Activated CD8-positive, alpha-beta memory T cell treated with anti-CD3 and anti-CD28 coated beads for 4 hours (primary cell): ENCODE results near the gene TMEM156.
"Not testable (repeated sequence)": the region's sequence is repeated elsewhere in the genome, so short reads cannot be mapped to it uniquely, and the experiment has no call there.

Experiments used
- DNase-seq, 2 donors: peaks; one replicate each; pipeline ENCODE4 v3.0.0-alpha.2; 2020; ENCODE audit warnings: low read depth in 2 of 2

Gene TMEM156

GRCh38 chr4:39043861-39044363 is 11.7 kb upstream of the TMEM156 start:
- no peak for DNase-seq

GRCh38 chr4:39043058-39043860 is 11.1 kb upstream of the TMEM156 start:
- no peak for DNase-seq

GRCh38 chr4:39042366-39042765 is 10.2 kb upstream of the TMEM156 start:
- DNase-seq = no peak

GRCh38 chr4:39039108-39039507 is 6.9 kb upstream of the TMEM156 start:
- no peak for DNase-seq

GRCh38 chr4:39037941-39038340 is 5.7 kb upstream of the TMEM156 start:
- no peak for DNase-seq

- DNase-seq = no peak
Measured at GRCh38 chr4:39037491-39037825, 5.2 kb upstream of the TMEM156 start.

- no peak for DNase-seq
Measured at GRCh38 chr4:39036172-39036571, 4.0 kb upstream of the TMEM156 start.

GRCh38 chr4:39031590-39032020 is 604 bp downstream of the TMEM156 start:
- DNase-seq = not testable (repeated sequence)

GRCh38 chr4:39030725-39031124 is 1.5 kb downstream of the TMEM156 start:
- no peak for DNase-seq

- no peak for DNase-seq
Measured at GRCh38 chr4:39029752-39030694, 2.2 kb downstream of the TMEM156 start.

GRCh38 chr4:39026096-39026495 is 6.1 kb downstream of the TMEM156 start:
- no peak for DNase-seq

- DNase-seq = no peak
Measured at GRCh38 chr4:39025552-39026085, 6.6 kb downstream of the TMEM156 start.

GRCh38 chr4:39024311-39024865 is 7.8 kb downstream of the TMEM156 start:
- no peak for DNase-seq

- no peak for DNase-seq
Measured at GRCh38 chr4:39023059-39023458, 9.2 kb downstream of the TMEM156 start.

GRCh38 chr4:39022241-39022640 is 10.0 kb downstream of the TMEM156 start:
- DNase-seq = no peak

- no peak for DNase-seq
Measured at GRCh38 chr4:39021631-39022030, 10.6 kb downstream of the TMEM156 start.

- DNase-seq = no peak
Measured at GRCh38 chr4:39020130-39020529, 12.1 kb downstream of the TMEM156 start.

GRCh38 chr4:39014028-39014427 is 18.2 kb downstream of the TMEM156 start:
- DNase-seq = no peak

GRCh38 chr4:39004758-39005157 is 27.5 kb downstream of the TMEM156 start:
- DNase-seq = no peak

- DNase-seq = not testable (repeated sequence)
Measured at GRCh38 chr4:39002058-39002457, 30.2 kb downstream of the TMEM156 start.

- no peak for DNase-seq
Measured at GRCh38 chr4:38995660-38996005, 36.6 kb downstream of the TMEM156 start.

GRCh38 chr4:38994135-38994534 is 38.1 kb downstream of the TMEM156 start:
- no peak for DNase-seq
